Stimulated activated CD4-positive, alpha-beta T cell treated with anti-CD3 and anti-CD28 coated beads, Interleukin-2, amount 100 ng/mL, for 4 hours (primary cell): ENCODE results near the gene RGL3.
A peak's percentile ranks its signal among the peaks of the same experiment; 100 is the strongest.
"Not testable (repeated sequence)": the region's sequence is repeated elsewhere in the genome, so short reads cannot be mapped to it uniquely, and the experiment has no call there.

Experiments
- DNase-seq: peaks from one replicate; pipeline ENCODE4 v3.0.0-alpha.2; 2020; ENCODE audit warnings: low read depth

Gene RGL3

DNA sequence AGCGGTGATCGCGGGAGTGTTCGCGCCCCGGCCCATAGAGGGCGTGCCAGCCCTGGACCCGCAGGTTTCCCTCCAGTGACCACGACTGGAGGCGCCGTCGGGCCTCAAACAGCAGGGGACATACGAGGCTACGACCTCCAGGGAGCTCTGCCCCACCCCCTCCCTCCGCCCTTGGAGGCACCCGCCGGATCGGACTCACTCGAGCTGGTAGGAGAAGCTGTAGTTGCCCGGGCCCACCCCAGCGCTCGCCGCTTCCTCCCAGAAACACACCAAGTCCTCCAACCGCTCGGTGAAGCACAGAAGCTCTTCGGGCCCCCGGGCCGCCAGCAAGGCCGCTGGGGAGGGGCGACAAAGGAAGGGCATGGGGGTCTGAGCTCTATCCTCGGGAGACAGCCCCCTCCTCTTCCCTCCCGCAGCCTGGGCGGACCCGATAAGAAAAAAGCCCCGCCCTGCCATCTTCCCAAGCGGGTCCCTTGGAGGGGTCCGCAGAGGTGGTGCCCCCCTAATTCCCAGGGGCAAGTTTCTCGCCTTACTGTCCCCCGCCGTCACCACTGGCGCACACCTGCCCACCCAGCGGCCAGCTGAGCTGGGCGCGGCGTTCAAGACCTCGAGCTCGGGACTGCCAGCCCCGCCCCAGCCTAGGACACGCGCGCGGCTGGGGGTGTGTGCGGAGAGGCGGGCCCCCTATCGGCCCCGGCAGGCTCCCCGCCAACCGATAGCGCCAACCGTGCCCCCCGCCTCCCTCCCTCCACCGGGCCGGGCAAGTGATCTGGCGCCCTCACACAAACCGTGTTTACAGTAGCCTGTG is 36.0 kb downstream of the RGL3 start:
- DNase-seq = no peak

DNA sequence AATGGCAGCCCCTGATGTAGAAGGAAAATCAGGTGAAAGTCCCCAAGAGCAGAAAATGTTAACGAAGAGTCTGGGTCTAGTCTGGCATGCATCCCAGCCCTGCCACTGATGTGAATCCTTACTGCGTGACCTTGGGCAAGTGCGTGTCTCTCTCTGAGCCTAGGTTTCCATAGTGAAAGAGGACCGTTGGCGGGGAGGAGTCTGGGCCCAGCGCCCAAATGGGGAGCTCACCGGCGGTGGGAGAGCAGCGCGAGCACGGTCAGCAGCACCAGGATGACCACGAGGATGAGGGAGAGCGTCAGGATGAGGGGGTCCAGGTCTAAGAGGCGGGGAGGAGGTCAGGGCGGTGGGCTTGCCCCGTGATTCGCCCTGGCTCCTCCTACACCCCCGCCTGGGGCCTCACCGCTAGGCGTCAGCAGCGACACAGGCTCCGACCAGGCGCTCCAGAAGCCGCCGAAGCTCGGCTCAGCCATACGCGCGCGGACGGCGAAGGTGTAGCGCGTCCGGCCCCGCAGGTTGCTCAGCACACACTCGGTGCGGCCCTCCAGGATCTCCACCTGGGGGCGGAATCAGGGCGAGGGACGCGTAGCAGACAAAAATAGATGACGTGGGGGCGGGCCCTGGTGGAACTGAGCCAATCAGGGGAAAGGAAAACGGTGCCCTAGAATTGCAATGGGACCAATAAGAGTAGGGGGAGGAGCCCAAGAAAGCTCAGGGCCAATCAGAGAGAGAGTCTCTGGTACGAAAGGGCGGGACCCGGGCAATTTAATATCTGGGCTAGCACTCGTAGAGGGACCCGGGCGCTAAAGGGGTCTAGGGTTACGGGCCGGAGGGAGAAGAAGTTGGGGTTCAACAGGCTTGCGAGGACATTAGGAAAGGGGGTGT is 38.2 kb downstream of the RGL3 start:
- peak; percentile 92 for DNase-seq

DNA sequence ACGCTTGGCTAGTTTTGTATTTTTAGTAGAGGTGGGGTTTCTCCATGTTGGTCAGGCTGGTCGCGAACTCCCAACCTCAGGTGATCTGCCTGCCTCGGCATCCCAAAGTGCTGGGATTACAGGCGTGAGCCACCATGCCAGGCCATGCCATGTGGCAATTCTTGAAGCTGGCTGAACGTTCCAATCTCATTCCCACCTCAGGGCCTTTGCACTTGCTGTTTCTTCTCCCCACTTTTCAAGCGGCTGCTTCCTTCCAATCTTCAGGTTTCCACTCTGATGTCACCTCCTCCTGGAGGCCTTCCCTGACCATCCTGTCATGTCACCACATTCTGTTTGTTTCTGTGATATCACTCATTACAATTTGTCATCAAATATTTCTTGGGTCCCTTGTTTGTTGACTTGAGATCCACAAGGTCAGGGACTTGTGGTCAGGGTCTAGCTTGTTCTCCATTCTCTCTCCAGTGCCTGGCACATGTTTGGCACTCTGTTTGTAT is 39.2 kb downstream of the RGL3 start:
- DNase-seq = no peak

DNA sequence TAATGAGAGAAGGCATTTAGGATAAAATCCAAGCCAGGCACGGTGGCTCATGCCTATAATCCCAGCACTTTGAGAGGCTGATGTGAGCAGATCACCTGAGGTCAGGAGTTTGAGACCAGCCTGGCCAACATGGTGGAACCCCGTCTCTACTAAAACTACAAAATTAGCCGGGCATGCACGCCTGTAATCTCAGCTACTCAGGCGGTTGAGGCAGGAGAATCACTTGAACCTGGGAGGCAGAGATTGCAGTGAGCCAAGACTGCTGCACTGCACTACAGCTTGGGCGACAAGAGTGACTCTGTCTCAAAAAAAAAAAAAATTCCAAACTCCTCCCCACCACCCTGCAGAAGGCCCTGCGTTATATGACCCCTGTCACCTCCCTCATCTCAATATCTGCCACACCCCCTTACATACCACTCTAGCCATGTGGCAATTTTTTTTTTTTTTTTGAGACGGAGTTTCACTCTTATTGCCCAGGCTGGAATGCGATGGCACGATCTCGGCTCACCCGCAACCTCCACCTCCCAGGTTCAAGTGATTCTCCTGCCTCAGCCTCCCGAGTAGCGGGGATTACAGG is 39.8 kb downstream of the RGL3 start:
- not testable (repeated sequence) for DNase-seq

DNA sequence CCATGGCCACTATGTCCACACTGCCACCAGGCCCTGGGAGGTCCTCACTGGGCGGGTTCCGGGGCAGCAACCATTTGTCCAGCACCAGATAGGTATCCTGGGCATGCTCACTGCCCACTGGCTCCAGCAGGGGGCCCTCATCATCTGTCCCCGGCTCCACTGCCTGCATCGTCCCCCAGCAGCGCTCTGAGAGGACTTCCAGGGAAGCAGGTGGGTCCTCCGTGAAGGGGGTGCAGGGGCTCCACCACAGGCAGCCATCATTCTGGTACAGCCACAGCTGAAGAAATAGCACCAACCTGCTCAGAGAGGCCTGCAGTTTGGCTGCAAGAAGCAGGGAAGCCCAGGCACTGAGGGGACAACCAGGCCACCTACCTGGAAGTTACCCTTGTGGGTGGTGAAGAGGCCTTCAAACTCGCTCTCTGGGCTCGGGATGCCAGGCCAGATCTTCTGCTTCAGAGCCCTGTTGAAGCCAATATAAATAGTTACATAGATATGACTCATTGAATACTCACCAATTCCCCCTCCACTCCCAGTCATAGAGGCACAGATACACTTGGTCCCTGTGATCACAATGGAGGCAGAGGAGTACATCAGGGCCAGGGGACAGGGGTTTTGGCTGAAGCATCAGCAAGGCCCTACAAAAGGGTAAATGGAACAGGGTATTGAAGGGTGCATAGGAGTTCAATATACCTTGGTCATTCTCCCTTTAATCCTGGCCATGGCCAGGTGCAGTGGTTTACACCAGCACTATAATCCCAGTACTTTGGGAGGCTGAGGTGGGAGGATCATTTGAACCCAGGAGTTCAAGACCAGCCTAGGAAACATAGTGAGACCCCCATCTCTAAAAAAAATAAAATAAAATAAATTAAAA is 40.6 kb downstream of the RGL3 start:
- DNase-seq = no peak

DNA sequence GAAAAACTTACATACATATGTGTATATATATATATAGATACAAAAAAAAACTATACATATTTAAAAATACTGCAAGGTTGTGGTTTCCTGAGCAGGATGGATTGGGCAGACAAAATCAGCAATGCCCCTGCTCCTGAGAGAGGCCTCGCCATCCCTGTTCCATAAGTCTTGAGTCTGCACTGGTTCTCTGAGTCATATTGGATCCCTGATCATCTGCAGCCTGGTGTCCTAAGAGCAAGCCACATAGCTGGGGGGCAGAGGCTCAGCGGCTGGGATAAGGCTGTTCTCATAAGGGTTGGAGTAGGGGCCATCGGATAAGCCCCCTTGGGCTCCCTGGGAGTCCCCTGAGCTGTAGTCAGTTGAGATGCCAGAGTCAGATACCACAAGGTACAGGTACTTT is 41.4 kb downstream of the RGL3 start:
- no peak for DNase-seq

DNA sequence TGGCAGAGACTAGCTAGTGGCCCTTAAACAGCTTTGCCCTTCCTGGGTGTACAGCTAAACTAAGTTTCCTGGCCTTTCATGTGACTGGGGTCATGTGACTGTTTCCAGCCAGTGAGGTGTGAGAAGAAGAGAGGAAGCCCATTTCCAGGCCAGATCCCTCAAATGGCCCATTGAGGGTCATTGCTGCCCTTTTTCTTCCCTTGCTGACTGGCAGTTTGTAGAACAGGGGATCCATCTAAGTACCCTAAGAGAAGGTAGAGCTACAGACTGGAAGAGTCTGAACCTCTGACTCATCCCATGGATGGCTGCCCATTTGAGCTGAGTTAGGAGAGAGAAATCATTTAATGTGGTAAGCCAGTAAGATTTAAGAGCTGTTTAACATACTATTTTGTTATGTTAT is 41.9 kb downstream of the RGL3 start:
- DNase-seq = no peak

DNA sequence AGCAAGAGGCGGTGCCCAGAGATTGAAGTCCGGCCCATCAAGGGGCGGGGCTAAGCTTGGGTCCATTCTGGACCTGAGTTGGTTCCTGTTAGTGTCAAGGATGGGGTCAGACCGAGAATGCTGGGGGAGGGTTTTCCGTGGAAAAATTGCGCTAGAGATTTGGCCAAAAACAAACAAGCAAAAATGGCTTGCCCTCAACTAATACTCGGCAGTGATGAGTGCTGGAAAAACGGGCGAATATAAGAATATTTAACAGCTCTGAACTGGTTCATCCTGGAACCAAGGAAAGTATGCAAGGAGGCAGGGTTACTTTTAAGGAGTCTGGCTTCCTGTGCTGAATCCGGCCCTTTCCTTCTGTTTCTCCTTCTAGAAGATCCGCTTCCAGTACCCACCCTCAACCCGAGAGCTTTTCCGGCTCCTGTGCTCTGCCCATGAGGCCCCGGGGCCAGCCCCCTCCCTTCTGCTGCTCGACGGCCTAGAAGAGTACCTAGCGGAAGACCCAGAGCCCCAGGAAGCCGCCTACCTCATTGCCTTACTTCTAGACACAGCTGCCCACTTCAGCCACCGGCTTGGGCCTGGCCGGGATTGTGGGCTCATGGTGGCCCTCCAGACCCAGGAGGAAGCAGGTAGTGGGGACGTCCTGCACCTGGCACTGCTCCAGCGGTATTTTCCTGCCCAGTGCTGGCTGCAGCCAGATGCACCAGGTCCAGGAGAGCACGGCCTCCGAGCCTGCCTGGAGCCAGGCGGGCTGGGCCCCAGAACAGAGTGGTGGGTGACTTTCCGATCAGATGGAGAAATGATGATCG is 43.8 kb downstream of the RGL3 start:
- peak; percentile 42 for DNase-seq

DNA sequence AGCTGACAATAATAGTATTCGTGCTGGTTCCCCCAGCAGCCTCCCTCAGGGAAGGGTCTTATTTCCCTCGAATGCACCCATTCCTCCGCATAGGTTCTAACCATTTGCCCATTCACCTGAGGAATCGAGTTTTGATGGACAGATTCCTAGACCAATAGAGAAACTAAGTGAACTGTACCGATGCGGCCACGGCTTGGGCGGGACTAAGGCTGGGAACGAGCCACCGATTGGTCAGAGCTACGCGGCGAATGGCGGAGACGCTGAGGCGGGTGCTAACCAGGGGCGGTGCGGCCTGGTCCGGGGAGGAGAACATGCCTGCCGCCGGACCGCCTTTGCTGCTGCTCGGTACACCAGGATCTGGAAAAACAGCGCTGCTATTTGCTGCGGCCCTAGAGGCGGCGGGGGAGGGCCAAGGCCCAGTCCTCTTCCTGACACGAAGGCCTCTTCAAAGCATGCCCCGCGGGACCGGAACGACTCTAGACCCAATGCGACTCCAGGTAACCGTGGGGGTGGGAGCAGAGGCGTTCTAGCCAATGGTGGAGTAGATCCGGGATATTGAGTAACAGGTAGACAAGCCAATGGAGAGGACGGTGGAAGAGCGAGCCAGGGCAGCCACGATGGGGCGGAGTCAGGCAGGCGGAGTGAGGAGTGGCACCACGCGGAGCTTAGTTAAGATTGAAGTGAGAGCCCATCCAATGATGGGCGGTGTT is 44.5 kb downstream of the RGL3 start, which contains the start of gene SWSAP1:
SWSAP1 (plus strand) TSS at position 234 of the 710 bp plus-strand sequence; CDS start at position 249, 15 bp downstream.
- peak; percentile 97 for DNase-seq

DNA sequence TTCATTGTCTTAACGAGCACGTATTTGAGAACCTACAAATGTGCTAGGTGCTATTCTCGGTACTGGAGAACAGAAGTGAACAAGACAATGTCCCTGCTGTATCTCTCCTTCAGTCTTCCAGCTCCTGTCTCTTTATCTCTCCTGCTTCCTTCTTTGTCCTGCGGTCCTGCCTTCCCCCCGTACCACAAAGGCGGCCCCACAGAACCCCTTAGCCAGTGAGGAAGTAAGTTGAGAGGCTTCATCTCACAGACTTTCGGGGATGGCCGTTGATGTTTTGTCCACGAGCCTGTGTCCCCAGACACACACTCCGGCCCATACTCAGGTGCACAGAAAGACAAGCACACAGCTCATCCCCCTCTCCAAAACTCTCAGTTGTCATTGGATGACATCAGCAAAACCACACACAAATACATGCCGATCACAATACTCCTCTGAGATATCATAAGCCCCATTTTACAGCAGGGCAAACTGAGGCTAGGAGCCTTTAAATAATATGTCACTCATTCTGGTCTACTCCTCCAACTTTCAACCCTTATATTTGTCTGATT is 45.2 kb downstream of the RGL3 start:
- DNase-seq = no peak

DNA sequence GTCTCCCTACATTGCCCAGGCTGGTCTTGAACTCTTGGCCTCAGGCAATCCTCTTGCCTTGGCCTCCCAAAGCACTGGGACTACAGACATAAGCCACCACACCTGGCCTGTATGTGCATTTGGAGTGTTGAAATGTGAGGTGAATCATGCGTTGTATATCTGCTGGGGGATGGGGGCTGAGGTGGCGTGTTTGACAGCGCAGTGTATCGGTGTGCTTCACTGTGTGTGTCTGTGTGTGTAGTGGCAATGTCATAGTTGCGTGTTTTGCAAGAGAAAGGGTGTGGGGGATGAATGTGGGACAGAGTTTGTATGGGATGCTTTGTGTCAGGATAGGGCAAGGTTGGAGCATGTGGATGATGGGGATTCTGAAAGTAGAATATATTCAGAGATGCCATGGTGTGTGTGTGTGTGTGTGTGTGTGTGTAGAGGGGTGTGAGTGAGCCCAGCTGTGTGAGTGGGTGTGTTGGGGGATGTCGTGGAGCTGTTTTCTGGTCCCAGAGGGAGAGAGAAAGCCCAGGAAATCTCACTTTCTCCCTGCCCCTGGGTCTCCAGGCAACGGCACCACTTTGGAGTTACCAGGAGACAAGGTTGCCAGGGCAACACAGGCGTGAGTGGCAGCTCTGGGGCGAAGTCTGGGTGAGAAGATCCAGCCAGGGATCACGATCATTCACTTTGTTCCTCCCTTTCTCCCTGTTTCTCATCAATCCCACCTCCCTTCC is 45.8 kb downstream of the RGL3 start:
- DNase-seq = no peak

DNA sequence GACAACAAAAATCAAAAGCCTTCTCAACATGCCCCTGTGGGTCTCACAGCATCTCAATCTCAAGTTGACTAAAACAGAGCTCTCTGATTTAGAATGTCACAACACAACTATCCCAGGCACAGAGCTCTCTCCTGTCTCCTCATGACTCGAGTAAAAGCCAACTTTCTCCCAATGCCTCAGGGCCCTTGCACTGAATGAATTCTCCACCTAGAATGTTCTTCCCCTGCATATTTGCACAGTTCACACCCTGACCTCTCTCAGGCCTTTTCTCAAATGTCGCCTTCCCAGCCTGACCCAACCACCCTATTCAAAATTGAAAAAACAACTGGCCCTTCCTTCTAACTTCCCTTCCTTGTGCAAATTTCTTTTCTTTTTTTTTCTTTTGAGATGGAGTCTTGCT is 48.4 kb downstream of the RGL3 start:
- no peak for DNase-seq

DNA sequence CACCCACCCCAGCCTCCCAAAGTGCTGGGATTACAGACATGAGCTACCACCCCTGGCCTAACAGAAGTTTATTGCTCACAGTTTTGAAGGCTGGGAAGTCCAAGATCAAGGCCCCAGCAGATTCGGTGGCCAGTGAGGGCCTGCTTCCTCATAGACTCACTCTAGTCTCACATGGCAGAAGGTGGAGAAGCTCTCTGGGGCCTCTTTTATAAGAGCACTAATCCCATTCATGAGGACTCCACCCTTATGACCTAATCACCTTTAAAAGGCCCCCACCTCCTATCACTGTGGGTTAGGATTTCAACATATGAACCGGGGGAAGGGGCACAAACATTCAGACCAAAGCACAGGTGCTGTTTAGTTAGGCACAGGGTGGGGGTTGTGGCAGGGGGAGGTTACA is 51.6 kb downstream of the RGL3 start:
- DNase-seq = no peak

DNA sequence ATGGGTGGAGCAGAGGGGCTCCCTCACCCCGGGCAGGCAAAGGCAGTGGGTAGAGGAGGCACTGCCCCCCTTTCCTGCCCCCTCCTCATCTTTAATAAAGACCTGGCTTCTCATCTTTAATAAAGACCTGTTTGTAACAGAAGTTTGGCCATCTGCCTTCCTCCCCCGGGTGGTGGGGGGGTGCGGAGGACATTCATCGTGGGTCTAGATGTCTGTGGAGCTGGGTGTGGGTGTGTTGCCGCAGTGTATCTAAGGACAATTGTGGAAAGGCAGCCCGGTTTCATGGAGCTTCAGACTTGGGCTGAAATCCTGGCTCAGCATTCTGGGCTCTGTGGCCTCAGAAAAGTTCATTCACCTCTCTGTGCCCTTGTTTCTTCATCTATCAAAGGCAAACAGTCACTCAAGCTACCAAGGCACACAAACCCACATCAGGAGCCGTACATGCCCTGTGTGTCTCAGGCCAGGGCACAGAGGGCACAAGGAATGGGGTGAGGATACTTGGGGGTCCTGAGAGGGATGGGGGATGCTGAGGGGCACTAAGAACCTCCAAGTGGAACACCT is 53.5 kb downstream of the RGL3 start:
- DNase-seq = no peak

DNA sequence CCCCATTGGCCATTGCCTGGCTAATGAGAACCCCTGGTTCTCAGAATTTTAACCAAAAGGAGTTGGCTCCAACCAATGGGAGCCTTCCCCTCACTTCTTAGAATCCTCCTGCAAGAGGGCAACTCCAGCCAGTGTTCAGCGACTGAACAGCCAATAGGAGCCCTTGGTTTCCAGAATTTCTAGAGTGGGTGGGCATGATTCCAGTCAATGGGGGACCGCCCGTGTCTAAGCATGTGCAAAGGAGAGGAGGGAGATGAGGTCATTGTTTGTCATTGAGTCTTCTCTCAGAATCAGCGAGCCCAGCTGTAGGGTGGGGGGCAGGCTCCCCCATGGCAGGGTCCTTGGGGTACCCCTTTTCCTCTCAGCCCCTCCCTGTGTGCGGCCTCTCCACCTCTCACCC is 54.2 kb downstream of the RGL3 start:
- no peak for DNase-seq

DNA sequence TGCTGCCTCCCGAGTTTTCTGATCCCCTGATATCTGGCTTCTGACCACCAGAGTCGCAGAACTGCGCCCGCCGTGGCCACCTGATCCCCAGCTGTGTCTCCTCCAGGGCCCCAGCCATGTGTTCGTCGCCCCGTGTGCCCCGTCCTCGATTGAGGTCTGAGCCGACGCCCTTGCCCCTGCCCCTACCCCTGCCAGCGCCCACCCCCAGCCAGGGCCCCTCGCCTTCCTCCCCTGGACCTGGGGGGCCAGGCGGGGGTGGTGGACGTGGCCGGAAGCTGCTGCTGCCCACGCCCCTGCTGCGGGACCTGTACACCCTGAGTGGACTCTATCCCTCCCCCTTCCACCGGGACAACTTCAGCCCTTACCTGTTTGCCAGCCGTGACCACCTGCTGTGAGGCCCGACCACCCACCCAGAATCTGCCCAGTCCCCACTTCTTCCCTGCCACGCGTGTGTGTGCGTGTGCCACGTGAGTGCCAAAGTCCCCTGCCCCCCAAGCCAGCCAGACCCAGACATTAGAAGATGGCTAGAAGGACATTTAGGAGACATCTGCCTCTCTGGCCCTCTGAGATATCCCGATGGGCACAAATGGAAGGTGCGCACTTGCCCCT is 54.7 kb downstream of the RGL3 start:
- no peak for DNase-seq

DNA sequence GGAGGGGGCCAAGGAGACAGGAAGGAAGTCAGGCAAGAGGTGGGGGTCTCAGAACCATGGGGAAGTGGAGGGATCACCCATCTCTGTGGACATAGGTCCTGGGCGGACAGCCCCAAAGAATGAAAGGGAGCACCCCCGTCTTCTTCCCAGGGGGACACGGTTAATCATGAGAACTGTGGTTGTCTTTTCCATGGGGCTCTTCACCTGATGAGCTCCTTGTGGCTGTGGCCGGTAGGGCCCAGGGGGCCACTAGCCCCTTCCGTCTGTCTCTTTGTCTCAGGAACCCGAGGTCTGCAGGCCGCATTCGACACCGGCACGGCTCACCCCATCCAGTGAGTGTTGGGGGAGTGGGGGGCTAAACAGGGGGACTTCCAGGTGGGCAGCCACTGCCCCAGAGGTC is 55.2 kb downstream of the RGL3 start:
- DNase-seq = no peak
